ENCODE data around the gene CNTNAP4.

The CNTNAP4 gene

GRCh38 chr16:76335180-76335974, 58.2 kb downstream of the CNTNAP4 start:
- no peak for TF ChIP-seq CTCF (IDR thresholded peaks at IDR 0.05; ENCODE audit: insufficient read depth, low read depth, low read length, missing control alignments)

DNA sequence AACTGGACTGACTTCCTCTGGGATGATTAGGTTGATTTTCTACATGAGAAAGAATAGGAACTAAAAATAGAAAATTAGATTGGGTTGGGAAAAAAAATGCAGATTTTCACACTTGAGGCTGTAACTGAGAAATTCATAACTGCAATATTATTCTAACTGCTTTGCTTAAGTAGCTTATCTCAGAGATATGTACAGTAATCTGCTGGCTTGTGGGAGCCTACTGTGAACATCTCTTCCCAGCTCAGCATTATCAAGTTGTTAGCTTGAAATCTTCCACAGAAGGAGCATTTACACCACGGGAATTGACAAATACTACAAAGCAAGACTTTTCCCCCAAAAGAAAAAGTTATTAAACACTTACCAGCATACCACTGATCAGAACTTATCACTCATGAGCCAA, 58.9 kb downstream of the CNTNAP4 start:
- H3K4me3 ChIP-seq (ENCODE audit: low read length): no peak overlapping the region
- TF ChIP-seq CTCF (IDR thresholded peaks at IDR 0.05; ENCODE audit: insufficient read depth, low read depth, low read length, missing control alignments): no peak
- DNase-seq (ENCODE audit: low read depth): no peak

More at GRCh38 chr16:76335180-76335974, 58.2 kb downstream of the CNTNAP4 start:
- DNase-seq (ENCODE audit: low read depth): peak; percentile 17
- no peak overlapping the region for H3K4me3 ChIP-seq (ENCODE audit: low read length)

- no peak for TF ChIP-seq CTCF (IDR thresholded peaks at IDR 0.05; ENCODE audit: insufficient read depth, low read depth, low read length, missing control alignments)
Measured at GRCh38 chr16:76338472-76338871, 61.3 kb downstream of the CNTNAP4 start.

GRCh38 chr16:76343769-76344168, 66.6 kb downstream of the CNTNAP4 start:
- TF ChIP-seq CTCF (IDR thresholded peaks at IDR 0.05; ENCODE audit: insufficient read depth, low read depth, low read length, missing control alignments): no peak
- H3K4me3 ChIP-seq (ENCODE audit: low read length): no peak overlapping the region
- no peak for DNase-seq (ENCODE audit: low read depth)

More at GRCh38 chr16:76338472-76338871, 61.3 kb downstream of the CNTNAP4 start:
- H3K4me3 ChIP-seq (ENCODE audit: low read length): no peak overlapping the region
- no peak for DNase-seq (ENCODE audit: low read depth)

- peak; percentile 6 for DNase-seq (ENCODE audit: low read depth)
- no peak for TF ChIP-seq CTCF (IDR thresholded peaks at IDR 0.05; ENCODE audit: insufficient read depth, low read depth, low read length, missing control alignments)
- no peak overlapping the region for H3K4me3 ChIP-seq (ENCODE audit: low read length)
Measured at GRCh38 chr16:76345163-76345661, 68.0 kb downstream of the CNTNAP4 start.

DNA sequence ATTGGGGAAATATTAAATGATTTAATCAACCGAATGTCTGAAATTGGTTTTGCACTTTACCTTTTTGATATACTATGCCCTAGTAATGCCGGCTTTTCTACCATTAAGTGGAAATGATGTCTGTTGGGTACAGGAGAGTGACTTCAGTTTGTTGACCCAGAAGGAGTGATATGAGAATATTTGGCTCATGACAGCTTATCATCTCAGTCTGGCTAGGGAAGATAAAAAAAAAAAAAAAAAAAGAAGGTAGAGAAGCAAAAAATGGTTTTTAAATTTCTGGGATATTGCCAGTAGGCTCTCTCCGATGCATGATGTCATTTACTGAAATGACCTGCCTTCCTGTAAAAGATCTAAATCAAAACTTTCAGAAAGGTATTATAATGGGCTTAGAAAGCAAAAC, 69.0 kb downstream of the CNTNAP4 start:
- no peak for DNase-seq (ENCODE audit: low read depth)
- no peak overlapping the region for H3K4me3 ChIP-seq (ENCODE audit: low read length)
- no peak for TF ChIP-seq CTCF (IDR thresholded peaks at IDR 0.05; ENCODE audit: insufficient read depth, low read depth, low read length, missing control alignments)

GRCh38 chr16:76351441-76351840, 74.2 kb downstream of the CNTNAP4 start:
- no peak for DNase-seq (ENCODE audit: low read depth)
- no peak for TF ChIP-seq CTCF (IDR thresholded peaks at IDR 0.05; ENCODE audit: insufficient read depth, low read depth, low read length, missing control alignments)
- no peak overlapping the region for H3K4me3 ChIP-seq (ENCODE audit: low read length)

Measured in epithelial cell of esophagus (primary cell).